HG03342 (cell line): ENCODE measurements around the gene SPP2.

ENCODE experiments used
- ATAC-seq: cut with Tn5 transposase; IDR thresholded peaks from one replicate; pipeline ENCODE4 v1.9.1; 2021; ENCODE audit warnings: mild to moderate bottlenecking, moderate library complexity; ENCODE audit not compliant: unreplicated experiment

Gene SPP2

GRCh38 chr2:234050455-234051135 is at the start of gene SPP2:
SPP2 (plus strand) TSS chr2:234050702; CDS start chr2:234050787, 85 bp downstream.
- ATAC-seq, result no peak

GRCh38 chr2:234001380-234002160 is 48.9 kb upstream of the SPP2 start:
- ATAC-seq, result no peak

- no peak for ATAC-seq
These were observed 48.2 kb upstream of the SPP2 start for GRCh38 chr2:234002281-234002680.

- ATAC-seq, result no peak
These were observed 46.4 kb upstream of the SPP2 start for GRCh38 chr2:234003972-234004617.

- no peak for ATAC-seq
These were observed 45.4 kb upstream of the SPP2 start for GRCh38 chr2:234005126-234005525.

- no peak for ATAC-seq
These were observed 44.0 kb upstream of the SPP2 start for GRCh38 chr2:234006501-234006900.

GRCh38 chr2:234014427-234014826 is 36.1 kb upstream of the SPP2 start:
- no peak for ATAC-seq

GRCh38 chr2:234015861-234016260 is 34.6 kb upstream of the SPP2 start:
- no peak for ATAC-seq

GRCh38 chr2:234019896-234020295 is 30.6 kb upstream of the SPP2 start:
- no peak for ATAC-seq

- ATAC-seq, result no peak
These were observed 30.2 kb upstream of the SPP2 start for GRCh38 chr2:234020332-234020731.

- ATAC-seq, result no peak
These were observed 28.1 kb upstream of the SPP2 start for GRCh38 chr2:234022424-234022823.

GRCh38 chr2:234024304-234024703 is 26.2 kb upstream of the SPP2 start:
- ATAC-seq, result no peak

GRCh38 chr2:234025466-234025865 is 25.0 kb upstream of the SPP2 start:
- ATAC-seq, result peak; percentile 61

- no peak for ATAC-seq
These were observed 24.6 kb upstream of the SPP2 start for GRCh38 chr2:234025891-234026401.

GRCh38 chr2:234026693-234027254 is 23.7 kb upstream of the SPP2 start:
- no peak for ATAC-seq

GRCh38 chr2:234027641-234028040 is 22.9 kb upstream of the SPP2 start:
- no peak for ATAC-seq

GRCh38 chr2:234029150-234029733 is 21.3 kb upstream of the SPP2 start:
- no peak for ATAC-seq

GRCh38 chr2:234031207-234031606 is 19.3 kb upstream of the SPP2 start:
- ATAC-seq, result no peak

- no peak for ATAC-seq
These were observed 18.1 kb upstream of the SPP2 start for GRCh38 chr2:234032279-234032856.

- ATAC-seq, result no peak
These were observed 17.3 kb upstream of the SPP2 start for GRCh38 chr2:234033174-234033573.

- ATAC-seq, result no peak
These were observed 16.6 kb upstream of the SPP2 start for GRCh38 chr2:234033885-234034284.
